Activated CD4-positive, alpha-beta T cell treated with anti-CD3 and anti-CD28 coated beads for 24 hours (primary cell): ENCODE results near the gene CDH4.

Experiments
- DNase-seq, 2 donors: peaks; one replicate each; pipeline ENCODE4 v3.0.0-alpha.2; 2020; ENCODE audit warnings: low read depth in 2 of 2

Gene CDH4

GRCh38 chr20:61986762-61987321, 734.8 kb downstream of the CDH4 start:
- DNase-seq, result no peak

DNA sequence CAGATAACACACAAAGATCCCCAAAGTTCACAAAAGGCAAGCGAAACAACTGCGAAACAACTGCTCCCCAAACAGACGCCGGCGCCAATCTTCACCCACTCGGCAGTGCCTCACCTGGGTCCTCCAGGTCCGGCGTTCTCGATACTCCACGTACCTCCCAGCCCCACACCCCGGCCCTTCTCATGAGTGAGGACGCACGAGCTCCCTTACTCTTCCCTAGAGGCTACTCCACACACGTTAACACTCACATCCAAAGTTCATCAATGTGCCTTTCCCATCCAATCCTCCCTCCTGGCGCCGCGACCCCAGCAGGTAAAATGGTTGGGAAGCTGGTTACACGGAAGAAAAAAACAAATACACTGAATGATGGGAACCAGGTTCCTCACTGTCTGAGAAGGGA, 736.6 kb downstream of the CDH4 start:
- DNase-seq, result no peak

GRCh38 chr20:61989741-61990140, 737.7 kb downstream of the CDH4 start:
- no peak for DNase-seq
